Tibial nerve (tissue), 4 donors: ENCODE results near the gene ARPP21. TPM values are rescaled to one million over a fixed set of nuclear protein-coding genes. Genes with fewer than 3 reads are reported as not detected.

Experiments used
- DNase-seq, 2 donors: peaks; one replicate each; pipeline ENCODE4 v3.0.0-alpha.2; 2019; ENCODE audit warnings: low spot score in 2 of 2
- H3K27ac ChIP-seq, 4 donors: fragments of 200-600 bp; sonication (generic) in 3 of 4; one replicate each; pipeline ENCODE4 v1.5.1; 2017 to 2019; ENCODE audit warnings: mild to moderate bottlenecking in 1 of 4
- H3K27me3 ChIP-seq, 2 donors: fragments of 200-600 bp; sonication (generic) in 1 of 2; one replicate each; pipeline versions ENCODE4 v1.5.1 to v1.6.0; 2017 to 2019
- H3K36me3 ChIP-seq, 3 donors: fragments of 200-600 bp; sonication (generic); one replicate each; pipeline ENCODE4 v1.5.1; 2018 to 2019
- H3K4me1 ChIP-seq, 4 donors: fragments of 200-600 bp; sonication (generic) in 3 of 4; one replicate each; pipeline ENCODE4 v1.5.1; 2017 to 2019
- H3K4me3 ChIP-seq, 4 donors: fragments of 200-600 bp; sonication (generic) in 3 of 4; one replicate each; pipeline ENCODE4 v1.5.1; 2017 to 2019; ENCODE audit warnings: mild to moderate bottlenecking in 1 of 4, moderate library complexity in 1 of 4
- H3K9me3 ChIP-seq, 4 donors: fragments of 200-600 bp; sonication (generic) in 3 of 4; one replicate each; pipeline ENCODE4 v1.5.1; 2017 to 2019
- EP300 ChIP-seq, 2 donors: sonication (generic); formaldehyde crosslinking; IDR thresholded peaks; one replicate each; pipeline ENCODE4 v1.6.1; 2017; ENCODE audit warnings: antibody characterized with exemption in 2 of 2, mild to moderate bottlenecking in 1 of 2
- POLR2A ChIP-seq, 2 donors: fragments of 450-650 bp; IDR thresholded peaks; one replicate each; pipeline ENCODE4 v1.6.1; 2017; ENCODE audit warnings: antibody characterized with exemption in 2 of 2, mild to moderate bottlenecking in 2 of 2, moderate library complexity in 2 of 2
- WGBS, 2 donors: methylation state at CpG; one replicate each; pipeline ENCODE4 v1.1.5; 2018; 5-methylcytosine and 5-hydroxymethylcytosine counted together
- total RNA-seq, 4 donors: library from RNA; depleted of rRNA; stranded (reverse); fragments of >200 nt; gene quantifications; one replicate each; pipeline ENCODE4 v1.1.0, GENCODE V29; 2016
- TF ChIP-seq, protein P1 (sequence below), 5 experiments: fragments of 200-600 bp in 3 of 5; fragments of 450-650 bp in 2 of 5; sonication (generic) in 3 of 5; IDR thresholded peaks; one replicate each; pipeline ENCODE4 v1.5.1; 2016 to 2019; ENCODE audit warnings: antibody characterized with exemption in 5 of 5, mild to moderate bottlenecking in 3 of 5, moderate library complexity in 2 of 5

Gene ARPP21
- total RNA-seq, 4 donors from 2014 or later, result not detected

DNA sequence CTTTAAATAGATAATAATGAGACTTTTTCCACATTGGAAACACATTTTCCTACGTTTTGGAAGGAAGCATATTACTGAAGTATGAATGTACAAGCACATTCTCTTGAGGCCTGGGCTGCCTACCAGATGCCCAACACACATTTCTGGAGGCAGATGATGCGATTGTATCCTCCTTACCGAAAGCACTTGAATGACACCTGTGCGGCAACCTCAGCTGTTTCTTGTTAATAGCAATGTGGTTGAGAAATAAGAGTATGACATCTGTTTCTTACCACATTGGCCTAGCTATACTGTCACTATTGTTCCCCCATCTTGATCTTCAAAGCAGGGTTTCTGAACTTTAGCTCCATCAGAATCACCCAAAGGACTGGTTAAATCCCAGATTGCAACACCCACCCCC lies 84.8 kb downstream of the ARPP21 start:
- Histone ChIP-seq H3K27ac (no peak overlapping the region), H3K9me3 (no peaks in the 10 kb centered on the region), H3K4me1 (no peaks in the 10 kb centered on the region), H3K27me3 (no peaks in the 10 kb centered on the region), H3K4me3 (no peak overlapping the region), H3K36me3 (no peaks in the 10 kb centered on the region)
- TF ChIP-seq POLR2A (IDR thresholded peaks at IDR 0.05) (no peak), EP300 (IDR thresholded peaks at IDR 0.05) (no peak)
- TF ChIP-seq, protein P1, sequence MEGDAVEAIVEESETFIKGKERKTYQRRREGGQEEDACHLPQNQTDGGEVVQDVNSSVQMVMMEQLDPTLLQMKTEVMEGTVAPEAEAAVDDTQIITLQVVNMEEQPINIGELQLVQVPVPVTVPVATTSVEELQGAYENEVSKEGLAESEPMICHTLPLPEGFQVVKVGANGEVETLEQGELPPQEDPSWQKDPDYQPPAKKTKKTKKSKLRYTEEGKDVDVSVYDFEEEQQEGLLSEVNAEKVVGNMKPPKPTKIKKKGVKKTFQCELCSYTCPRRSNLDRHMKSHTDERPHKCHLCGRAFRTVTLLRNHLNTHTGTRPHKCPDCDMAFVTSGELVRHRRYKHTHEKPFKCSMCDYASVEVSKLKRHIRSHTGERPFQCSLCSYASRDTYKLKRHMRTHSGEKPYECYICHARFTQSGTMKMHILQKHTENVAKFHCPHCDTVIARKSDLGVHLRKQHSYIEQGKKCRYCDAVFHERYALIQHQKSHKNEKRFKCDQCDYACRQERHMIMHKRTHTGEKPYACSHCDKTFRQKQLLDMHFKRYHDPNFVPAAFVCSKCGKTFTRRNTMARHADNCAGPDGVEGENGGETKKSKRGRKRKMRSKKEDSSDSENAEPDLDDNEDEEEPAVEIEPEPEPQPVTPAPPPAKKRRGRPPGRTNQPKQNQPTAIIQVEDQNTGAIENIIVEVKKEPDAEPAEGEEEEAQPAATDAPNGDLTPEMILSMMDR (IDR thresholded peaks at IDR 0.05), result no peak
- WGBS, 2 donors, result 73 to 82% methylated on average over 4 of the region's 4 CpGs
- no peak for DNase-seq

DNA sequence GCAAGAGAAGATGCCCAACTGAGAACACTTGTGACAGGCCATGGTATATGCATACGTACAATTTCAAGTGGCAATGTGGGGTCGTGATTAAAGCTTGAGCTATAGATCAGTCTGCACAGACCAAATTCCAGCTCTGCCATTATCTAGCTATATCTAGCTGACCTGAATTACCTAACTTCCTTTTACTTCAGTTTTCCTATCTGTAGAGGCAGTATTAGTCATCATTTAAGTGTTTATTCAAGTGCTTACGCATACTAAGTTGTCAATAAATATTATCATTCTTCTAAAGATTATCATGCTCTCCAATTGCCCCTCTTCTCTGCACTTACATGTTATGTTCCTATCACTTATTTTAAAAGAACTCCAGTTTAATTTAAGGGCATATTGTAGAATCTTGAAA lies 87.9 kb downstream of the ARPP21 start:
- 69 to 88% methylated on average over 3 of the region's 3 CpGs for WGBS, 2 donors
- TF ChIP-seq, protein P1 (IDR thresholded peaks at IDR 0.05), result no peak
- TF ChIP-seq EP300 (IDR thresholded peaks at IDR 0.05), result no peak
- TF ChIP-seq POLR2A (IDR thresholded peaks at IDR 0.05), result no peak

DNA sequence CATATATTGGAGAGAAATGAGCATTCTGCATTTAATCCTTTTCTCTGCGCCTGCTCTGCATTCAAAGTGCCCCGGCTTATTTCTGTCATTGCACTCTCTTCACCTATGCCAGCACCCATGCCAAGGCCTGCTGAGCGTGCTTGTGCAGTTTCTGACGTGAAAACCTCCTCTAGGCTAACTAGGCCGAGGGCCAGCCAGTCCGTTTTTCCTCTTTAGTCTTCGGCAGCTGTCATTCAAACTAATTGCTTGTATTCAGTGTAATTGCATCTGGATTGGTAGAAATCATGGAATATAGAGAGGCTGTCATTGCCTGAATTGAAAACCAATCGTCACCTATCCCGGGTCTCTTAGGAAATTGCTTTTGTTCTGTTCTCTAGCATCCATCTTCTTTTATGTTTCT lies 94.0 kb downstream of the ARPP21 start:
- H3K36me3 ChIP-seq, result no peaks in the 10 kb centered on the region
- no peak overlapping the region for H3K27ac ChIP-seq
- WGBS, 2 donors, result 78 to 91% methylated on average over 9 of the region's 9 CpGs
- no peaks in the 10 kb centered on the region for H3K4me1 ChIP-seq
- TF ChIP-seq, protein P1 (IDR thresholded peaks at IDR 0.05), result no peak
- no peak for TF ChIP-seq EP300 (IDR thresholded peaks at IDR 0.05)
- TF ChIP-seq POLR2A (IDR thresholded peaks at IDR 0.05), result no peak
- H3K9me3 ChIP-seq, result no peaks in the 10 kb centered on the region
- no peak for DNase-seq
- H3K27me3 ChIP-seq, result no peaks in the 10 kb centered on the region
- no peak overlapping the region for H3K4me3 ChIP-seq

More for the DNA sequence above, 87.9 kb downstream of the ARPP21 start:
- Histone ChIP-seq H3K36me3 (no peaks in the 10 kb centered on the region), H3K9me3 (no peaks in the 10 kb centered on the region), H3K27me3 (no peaks in the 10 kb centered on the region), H3K4me1 (no peaks in the 10 kb centered on the region), H3K4me3 (no peak overlapping the region), H3K27ac (no peak overlapping the region)
- no peak for DNase-seq

DNA sequence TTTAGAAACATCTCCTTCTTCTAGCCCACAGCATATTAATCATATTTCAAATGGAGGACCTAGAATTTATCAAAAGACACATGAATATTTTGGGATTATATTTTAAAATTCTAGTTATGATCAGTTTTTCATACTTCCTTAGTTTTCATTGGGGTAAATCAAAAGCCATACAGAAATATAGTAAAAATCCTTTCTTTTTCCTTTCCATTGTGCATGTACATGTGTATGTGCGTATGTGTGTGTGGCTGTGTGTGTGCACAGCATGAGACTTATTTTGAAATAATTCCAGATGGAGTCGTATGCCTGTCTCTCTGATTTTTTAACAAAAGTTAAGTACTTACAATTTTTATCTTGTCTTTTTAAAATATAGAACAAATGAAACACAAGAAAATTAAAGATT lies 94.5 kb downstream of the ARPP21 start:
- Histone ChIP-seq H3K36me3 (no peaks in the 10 kb centered on the region), H3K4me1 (no peaks in the 10 kb centered on the region), H3K9me3 (no peaks in the 10 kb centered on the region), H3K27ac (no peak overlapping the region), H3K4me3 (no peak overlapping the region), H3K27me3 (no peaks in the 10 kb centered on the region)
- 82 to 92% methylated on average over 2 of the region's 2 CpGs for WGBS, 2 donors
- TF ChIP-seq EP300 (IDR thresholded peaks at IDR 0.05) (no peak), POLR2A (IDR thresholded peaks at IDR 0.05) (no peak)
- TF ChIP-seq, protein P1 (IDR thresholded peaks at IDR 0.05), result no peak
- no peak for DNase-seq

DNA sequence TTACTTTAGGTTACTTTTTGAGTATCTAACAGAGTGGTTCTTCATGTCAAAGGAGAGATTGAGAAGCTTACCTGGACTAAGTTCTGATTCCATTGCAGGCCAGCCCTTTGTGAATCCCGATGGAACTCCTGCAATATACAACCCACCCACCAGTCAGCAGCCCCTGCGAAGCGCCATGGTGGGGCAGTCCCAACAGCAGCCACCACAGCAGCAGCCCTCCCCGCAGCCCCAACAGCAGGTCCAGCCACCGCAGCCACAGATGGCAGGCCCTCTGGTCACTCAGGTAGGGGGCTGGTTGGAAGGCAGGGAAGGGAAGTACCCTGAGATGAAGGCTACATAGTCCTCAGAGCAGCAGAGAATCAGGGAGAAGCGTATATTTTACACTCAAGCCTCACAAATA lies 97.8 kb downstream of the ARPP21 start:
- 90 to 96% methylated on average over 6 of the region's 6 CpGs for WGBS, 2 donors
- Histone ChIP-seq H3K4me1 (no peaks in the 10 kb centered on the region), H3K27ac (no peak overlapping the region), H3K9me3 (no peaks in the 10 kb centered on the region), H3K36me3 (no peaks in the 10 kb centered on the region), H3K4me3 (no peak overlapping the region), H3K27me3 (no peaks in the 10 kb centered on the region)
- DNase-seq, result no peak
- TF ChIP-seq, protein P1 (IDR thresholded peaks at IDR 0.05), result no peak
- no peak for TF ChIP-seq POLR2A (IDR thresholded peaks at IDR 0.05)
- no peak for TF ChIP-seq EP300 (IDR thresholded peaks at IDR 0.05)
